GM10266 (cell line): ENCODE data around the gene PAQR4.

ENCODE experiments used
- DNase-seq: peaks from one replicate; pipeline ENCODE4 v3.0.0; 2012; ENCODE audit errors: extremely low spot score
- CTCF ChIP-seq: IDR thresholded peaks from 2 replicates; pipeline ENCODE4 v1.5.1; 2012; ENCODE audit warnings: mild to moderate bottlenecking, low read depth; ENCODE audit not compliant: control insufficient read depth, insufficient read depth; ENCODE audit errors: missing control alignments

The PAQR4 gene

GRCh38 chr16:3020604-3021448 lies 51.7 kb downstream of the PAQR4 start:
- TF ChIP-seq CTCF: peak; percentile 15
- no peak for DNase-seq

DNA sequence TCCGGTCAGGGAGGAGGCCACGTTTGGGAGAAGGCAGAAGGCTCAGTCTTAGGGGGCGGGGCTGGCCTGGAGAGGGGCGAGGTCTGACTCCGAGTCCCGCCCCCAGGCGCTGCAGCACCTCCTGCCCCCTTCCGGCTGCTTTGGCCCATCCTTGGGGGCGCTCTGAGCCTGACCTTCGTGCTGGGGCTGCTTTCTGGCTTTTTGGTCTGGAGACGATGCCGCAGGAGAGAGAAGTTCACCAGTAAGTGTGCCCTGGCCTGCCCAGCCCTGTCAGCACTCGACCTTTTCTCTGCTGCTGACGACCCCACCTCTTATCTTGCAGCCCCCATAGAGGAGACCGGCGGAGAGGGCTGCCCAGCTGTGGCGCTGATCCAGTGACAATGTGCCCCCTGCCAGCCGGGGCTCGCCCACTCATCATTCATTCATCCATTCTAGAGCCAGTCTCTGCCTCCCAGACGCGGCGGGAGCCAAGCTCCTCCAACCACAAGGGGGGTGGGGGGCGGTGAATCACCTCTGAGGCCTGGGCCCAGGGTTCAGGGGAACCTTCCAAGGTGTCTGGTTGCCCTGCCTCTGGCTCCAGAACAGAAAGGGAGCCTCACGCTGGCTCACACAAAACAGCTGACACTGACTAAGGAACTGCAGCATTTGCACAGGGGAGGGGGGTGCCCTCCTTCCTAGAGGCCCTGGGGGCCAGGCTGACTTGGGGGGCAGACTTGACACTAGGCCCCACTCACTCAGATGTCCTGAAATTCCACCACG lies 52.5 kb downstream of the PAQR4 start:
- peak; percentile 86 for DNase-seq
- peak; percentile 38 for TF ChIP-seq CTCF

- DNase-seq: peak; percentile 79
- TF ChIP-seq CTCF: no peak
Measured at GRCh38 chr16:3022208-3022683, 53.1 kb downstream of the PAQR4 start.

- DNase-seq: no peak
- no peak for TF ChIP-seq CTCF
Measured at GRCh38 chr16:3022684-3023414, 53.7 kb downstream of the PAQR4 start.
